ENCODE results near the gene SMCO4. TPM values are rescaled to one million over a fixed set of nuclear protein-coding genes. Genes with fewer than 3 reads are reported as not detected.

SMCO4 gene
- total RNA-seq, 1 donor from 2014 or later, result 24.0 TPM

GRCh38 chr11:93482556-93482955 lies 60.6 kb downstream of the SMCO4 start:
- no peaks in the 10 kb centered on the region for H3K27me3 Mint-ChIP-seq (ENCODE audit: low read depth)
- no peak for TF ChIP-seq CTCF (IDR thresholded peaks at IDR 0.05)
- H3K36me3 Mint-ChIP-seq (ENCODE audit: low read depth), result peaks cover 12% of the 10 kb centered on the region
- no peaks in the 10 kb centered on the region for H3K9me3 Mint-ChIP-seq (ENCODE audit: low read depth)
- peaks cover 29% of the 10 kb centered on the region for H3K4me1 Mint-ChIP-seq (ENCODE audit: low read depth)
- H3K4me3 Mint-ChIP-seq (ENCODE audit: unreplicated experiment), result no peak overlapping the region
- no peak overlapping the region for H3K27ac Mint-ChIP-seq (ENCODE audit: unreplicated experiment)
- no peak for DNase-seq (ENCODE audit: low spot score)

DNA sequence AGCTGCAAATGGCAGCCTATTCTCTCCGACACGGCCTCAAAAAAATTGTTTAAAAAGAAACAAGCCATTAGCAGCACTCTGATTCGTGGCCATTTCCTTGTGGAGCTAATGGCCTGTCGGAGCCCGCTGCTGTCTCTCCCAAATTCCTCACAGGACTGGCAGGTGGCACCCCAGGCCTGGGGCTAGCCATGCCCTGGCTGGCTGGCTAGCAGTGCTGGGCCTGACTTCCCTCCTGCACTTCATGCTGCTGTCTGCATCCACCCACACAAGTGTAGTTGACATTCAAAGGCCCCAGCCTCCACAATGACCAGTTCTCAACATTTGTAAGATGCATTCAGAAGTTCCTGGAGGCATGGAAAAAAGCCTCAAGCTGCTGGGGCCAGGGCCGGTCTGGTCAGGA lies 61.5 kb downstream of the SMCO4 start:
- no peaks in the 10 kb centered on the region for H3K27me3 Mint-ChIP-seq (ENCODE audit: low read depth)
- no peak overlapping the region for H3K4me3 Mint-ChIP-seq (ENCODE audit: unreplicated experiment)
- no peak for TF ChIP-seq CTCF (IDR thresholded peaks at IDR 0.05)
- no peak overlapping the region for H3K27ac Mint-ChIP-seq (ENCODE audit: unreplicated experiment)
- peaks cover 29% of the 10 kb centered on the region for H3K4me1 Mint-ChIP-seq (ENCODE audit: low read depth)
- H3K36me3 Mint-ChIP-seq (ENCODE audit: low read depth), result peaks cover 12% of the 10 kb centered on the region
- no peaks in the 10 kb centered on the region for H3K9me3 Mint-ChIP-seq (ENCODE audit: low read depth)
- no peak for DNase-seq (ENCODE audit: low spot score)

- Mint-ChIP-seq H3K27me3 (ENCODE audit: low read depth) (no peaks in the 10 kb centered on the region), H3K36me3 (ENCODE audit: low read depth) (peaks cover 12% of the 10 kb centered on the region), H3K9me3 (ENCODE audit: low read depth) (no peaks in the 10 kb centered on the region), H3K4me1 (ENCODE audit: low read depth) (peaks cover 29% of the 10 kb centered on the region), H3K27ac (ENCODE audit: unreplicated experiment) (no peak overlapping the region), H3K4me3 (ENCODE audit: unreplicated experiment) (no peak overlapping the region)
- DNase-seq (ENCODE audit: low spot score), result no peak
- TF ChIP-seq CTCF (IDR thresholded peaks at IDR 0.05), result no peak
Observed at GRCh38 chr11:93481279-93481678, 61.9 kb downstream of the SMCO4 start.

DNA sequence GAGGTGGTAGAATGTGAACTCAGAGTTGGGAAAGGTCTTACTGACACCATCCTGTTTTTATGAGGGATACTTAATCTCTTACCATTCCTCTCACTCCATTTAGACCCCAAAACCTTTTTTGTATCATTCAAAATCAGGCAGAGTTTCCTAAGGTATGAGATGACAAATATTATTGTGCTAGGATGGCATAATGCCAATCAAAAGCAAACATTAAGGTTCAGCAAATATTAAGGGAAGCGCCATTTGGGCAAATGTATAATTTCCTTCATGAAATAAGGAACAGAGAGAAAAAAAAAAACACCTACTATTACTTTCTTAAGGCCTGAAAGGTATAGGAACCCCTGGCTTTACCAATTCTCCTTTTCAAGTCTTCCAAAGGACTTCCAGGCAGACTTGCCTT lies 62.4 kb downstream of the SMCO4 start:
- no peak for TF ChIP-seq CTCF (IDR thresholded peaks at IDR 0.05)
- Mint-ChIP-seq H3K4me3 (ENCODE audit: unreplicated experiment) (no peak overlapping the region), H3K27me3 (ENCODE audit: low read depth) (no peaks in the 10 kb centered on the region), H3K36me3 (ENCODE audit: low read depth) (peaks cover 14% of the 10 kb centered on the region), H3K4me1 (ENCODE audit: low read depth) (peaks cover 29% of the 10 kb centered on the region), H3K9me3 (ENCODE audit: low read depth) (no peaks in the 10 kb centered on the region), H3K27ac (ENCODE audit: unreplicated experiment) (no peak overlapping the region)
- no peak for DNase-seq (ENCODE audit: low spot score)

DNA sequence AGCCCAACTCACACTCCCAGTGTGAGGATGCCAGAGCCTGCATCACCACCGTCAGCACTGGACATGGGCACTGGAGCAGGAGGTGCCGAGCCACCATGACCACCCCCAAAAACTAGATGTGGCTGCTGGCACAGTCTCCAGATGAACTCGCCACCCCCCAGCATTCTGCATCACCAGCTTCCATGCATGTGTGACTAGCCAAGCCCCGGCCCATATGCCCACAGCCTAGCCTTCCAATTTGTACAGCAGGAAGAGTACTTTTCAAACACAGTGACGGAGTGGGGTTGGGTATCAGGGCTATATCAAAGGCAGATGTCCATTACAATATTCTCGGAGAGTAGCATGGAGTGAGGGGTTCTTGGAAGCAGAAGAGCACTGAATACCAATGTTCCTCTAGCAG lies 62.9 kb downstream of the SMCO4 start:
- Mint-ChIP-seq H3K27ac (ENCODE audit: unreplicated experiment) (no peak overlapping the region), H3K4me3 (ENCODE audit: unreplicated experiment) (no peak overlapping the region), H3K4me1 (ENCODE audit: low read depth) (peaks cover 26% of the 10 kb centered on the region), H3K36me3 (ENCODE audit: low read depth) (peaks cover 14% of the 10 kb centered on the region), H3K27me3 (ENCODE audit: low read depth) (no peaks in the 10 kb centered on the region), H3K9me3 (ENCODE audit: low read depth) (no peaks in the 10 kb centered on the region)
- DNase-seq (ENCODE audit: low spot score), result no peak
- TF ChIP-seq CTCF (IDR thresholded peaks at IDR 0.05), result no peak

Data from chondrocyte (in vitro differentiated cells).